ENCODE measurements around the gene IGFBP4.

DNA sequence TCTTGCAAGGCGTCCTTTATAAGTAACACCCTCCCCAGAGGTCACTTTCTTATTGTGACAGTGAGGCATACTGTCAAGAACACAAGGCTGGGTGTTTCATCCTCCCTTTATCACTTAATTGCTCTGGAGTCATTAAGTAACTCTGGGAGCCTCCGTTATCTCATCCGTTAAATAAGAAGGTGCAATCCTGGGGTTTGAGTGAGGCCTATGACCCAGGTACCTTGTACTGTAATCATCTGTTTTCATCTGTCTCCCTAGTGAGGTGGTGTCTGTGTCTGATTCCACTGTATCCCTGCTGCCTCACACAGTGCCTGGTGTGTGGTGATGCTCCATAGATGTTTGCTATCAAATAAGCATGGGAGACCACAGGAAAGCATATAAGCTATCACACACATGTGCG is 40.4 kb downstream of the IGFBP4 start:
- TF ChIP-seq, protein P1, sequence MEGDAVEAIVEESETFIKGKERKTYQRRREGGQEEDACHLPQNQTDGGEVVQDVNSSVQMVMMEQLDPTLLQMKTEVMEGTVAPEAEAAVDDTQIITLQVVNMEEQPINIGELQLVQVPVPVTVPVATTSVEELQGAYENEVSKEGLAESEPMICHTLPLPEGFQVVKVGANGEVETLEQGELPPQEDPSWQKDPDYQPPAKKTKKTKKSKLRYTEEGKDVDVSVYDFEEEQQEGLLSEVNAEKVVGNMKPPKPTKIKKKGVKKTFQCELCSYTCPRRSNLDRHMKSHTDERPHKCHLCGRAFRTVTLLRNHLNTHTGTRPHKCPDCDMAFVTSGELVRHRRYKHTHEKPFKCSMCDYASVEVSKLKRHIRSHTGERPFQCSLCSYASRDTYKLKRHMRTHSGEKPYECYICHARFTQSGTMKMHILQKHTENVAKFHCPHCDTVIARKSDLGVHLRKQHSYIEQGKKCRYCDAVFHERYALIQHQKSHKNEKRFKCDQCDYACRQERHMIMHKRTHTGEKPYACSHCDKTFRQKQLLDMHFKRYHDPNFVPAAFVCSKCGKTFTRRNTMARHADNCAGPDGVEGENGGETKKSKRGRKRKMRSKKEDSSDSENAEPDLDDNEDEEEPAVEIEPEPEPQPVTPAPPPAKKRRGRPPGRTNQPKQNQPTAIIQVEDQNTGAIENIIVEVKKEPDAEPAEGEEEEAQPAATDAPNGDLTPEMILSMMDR (IDR thresholded peaks at IDR 0.05; ENCODE audit: poor library complexity), result no peak
- no peak for TF ChIP-seq EZH2 (IDR thresholded peaks at IDR 0.05; ENCODE audit: borderline replicate concordance)

All from hepatocyte (in vitro differentiated cells).